Liver (tissue), 9 donors: Measurements from ENCODE around the gene MAPKAPK3. TPM values are rescaled to one million over a fixed set of nuclear protein-coding genes. Genes with fewer than 3 reads are reported as not detected.

ENCODE experiments used
- DNase-seq: peaks from one replicate; pipeline ENCODE4 v3.0.0-alpha.2; 2017; ENCODE audit warnings: low spot score
- H3K27ac ChIP-seq, 2 donors: one replicate each; pipeline ENCODE4 v1.7.0; 2013; ENCODE audit warnings: inconsistent platforms in 2 of 2, low read length in 2 of 2, control low read depth in 1 of 2, low read depth in 1 of 2, mild to moderate bottlenecking in 1 of 2
- H3K27me3 ChIP-seq, 4 donors: one replicate each; pipeline versions ENCODE4 v1.6.1 to v1.7.0; 2013; ENCODE audit warnings: low read length in 3 of 4, inconsistent platforms in 1 of 4, mild to moderate bottlenecking in 1 of 4, moderate library complexity in 1 of 4; ENCODE audit not compliant: control insufficient read depth in 4 of 4, insufficient read depth in 4 of 4
- H3K36me3 ChIP-seq, 4 donors: one replicate each; pipeline versions ENCODE4 v1.6.1 to v1.7.0; 2013; ENCODE audit warnings: low read length in 3 of 4, mild to moderate bottlenecking in 3 of 4, low read depth in 1 of 4, moderate library complexity in 1 of 4; ENCODE audit not compliant: control insufficient read depth in 4 of 4, insufficient read depth in 3 of 4
- H3K4me1 ChIP-seq, 4 donors: one replicate each; pipeline versions ENCODE4 v1.6.1 to v1.7.0; 2013; ENCODE audit warnings: low read length in 3 of 4, mild to moderate bottlenecking in 3 of 4, moderate library complexity in 1 of 4; ENCODE audit not compliant: control insufficient read depth in 4 of 4, insufficient read depth in 4 of 4
- H3K4me3 ChIP-seq, 3 donors: one replicate each; pipeline versions ENCODE4 v1.6.1 to v1.7.0; 2013; ENCODE audit warnings: low read length in 3 of 3, control low read depth in 1 of 3, low read depth in 1 of 3, mild to moderate bottlenecking in 1 of 3
- H3K9ac ChIP-seq, 2 donors: one replicate each; pipeline ENCODE4 v1.7.0; 2013; ENCODE audit warnings: low read length in 2 of 2, mild to moderate bottlenecking in 2 of 2, moderate library complexity in 2 of 2, control low read depth in 1 of 2, low read depth in 1 of 2
- H3K9me3 ChIP-seq, 4 donors: one replicate each; pipeline versions ENCODE4 v1.6.1 to v1.7.0; 2013; ENCODE audit warnings: low read length in 3 of 4; ENCODE audit not compliant: control insufficient read depth in 4 of 4
- EGR1 ChIP-seq, 2 donors: IDR thresholded peaks; 2 replicates each; pipeline ENCODE4 v1.6.1; 2016 to 2018; ENCODE audit warnings: antibody characterized with exemption in 2 of 2, low read depth in 2 of 2
- FOXA1 ChIP-seq: IDR thresholded peaks from 2 replicates; pipeline ENCODE4 v1.6.1; 2016; ENCODE audit warnings: antibody characterized with exemption
- FOXA2 ChIP-seq: IDR thresholded peaks from 2 replicates; pipeline ENCODE4 v1.6.1; 2016; ENCODE audit warnings: antibody characterized with exemption
- GABPA ChIP-seq, 2 donors: IDR thresholded peaks in 1 of 2; conservative IDR thresholded peaks in 1 of 2; 2 replicates each; pipeline ENCODE4 v1.6.1; 2016; ENCODE audit warnings: antibody characterized with exemption in 2 of 2, mild to moderate bottlenecking in 1 of 2, moderate library complexity in 1 of 2
- HNF4A ChIP-seq, 2 donors: conservative IDR thresholded peaks; 2 replicates each; pipeline ENCODE4 v1.6.1; 2016; ENCODE audit warnings: antibody characterized with exemption in 2 of 2, mild to moderate bottlenecking in 2 of 2
- HNF4G ChIP-seq: IDR thresholded peaks from 2 replicates; pipeline ENCODE4 v1.6.1; 2016; ENCODE audit warnings: antibody characterized with exemption
- JUND ChIP-seq, 2 donors: IDR thresholded peaks; 2 replicates each; pipeline ENCODE4 v1.6.1; 2016; ENCODE audit warnings: antibody characterized with exemption in 2 of 2
- MAX ChIP-seq: IDR thresholded peaks from 2 replicates; pipeline ENCODE4 v1.6.1; 2016; ENCODE audit warnings: antibody characterized with exemption
- NR2F2 ChIP-seq: IDR thresholded peaks from 2 replicates; pipeline ENCODE4 v1.6.1; 2016; ENCODE audit warnings: antibody characterized with exemption
- RAD21 ChIP-seq, 2 donors: IDR thresholded peaks; 2 replicates each; pipeline ENCODE4 v1.6.1; 2016; ENCODE audit warnings: antibody characterized with exemption in 2 of 2, mild to moderate bottlenecking in 2 of 2
- RXRA ChIP-seq, 2 donors: IDR thresholded peaks; 2 replicates each; pipeline ENCODE4 v1.6.1; 2017 to 2018; ENCODE audit warnings: antibody characterized with exemption in 2 of 2, mild to moderate bottlenecking in 1 of 2
- SP1 ChIP-seq: IDR thresholded peaks from 2 replicates; pipeline ENCODE4 v1.6.1; 2018; ENCODE audit warnings: antibody characterized with exemption, mild to moderate bottlenecking
- YY1 ChIP-seq: IDR thresholded peaks from 2 replicates; pipeline ENCODE4 v1.6.1; 2016; ENCODE audit warnings: antibody characterized with exemption, mild to moderate bottlenecking
- WGBS: extraction: QIAGEN DNeasy Blood & Tissue Kit; methylation state at CpG from one replicate; pipeline ENCODE4 v1.1.7; 2013; 5-methylcytosine and 5-hydroxymethylcytosine counted together
- polyA plus RNA-seq, 2 donors: library from polyadenylated mRNA; stranded (reverse) in 1 of 2; unstranded in 1 of 2; fragments of 200-250 nt in 1 of 2; fragments of >200 nt in 1 of 2; fragmentation: Nextera tagmentation in 1 of 2; extraction: Ambion mirVana in 1 of 2; gene quantifications; one replicate each; pipeline versions ENCODE4 v1.2.1 to v1.2.3, GENCODE V29; 2013 to 2015
- total RNA-seq, 2 donors: library from RNA; depleted of rRNA; stranded (reverse); fragments of >200 nt; gene quantifications; one replicate each; pipeline ENCODE4 v1.2.3, GENCODE V29; 2014
- TF ChIP-seq, protein P1 (sequence below): fragments of 150-350 bp; IDR thresholded peaks from 2 replicates; pipeline ENCODE4 v1.5.1; 2017; ENCODE audit warnings: improper control_type of control experiment, low read depth, low read length; ENCODE audit not compliant: missing input control
- TF ChIP-seq, protein P2 (sequence below): IDR thresholded peaks from 2 replicates; pipeline ENCODE4 v1.6.1; 2016; ENCODE audit warnings: antibody characterized with exemption
- TF ChIP-seq, protein P3 (sequence below): IDR thresholded peaks from 2 replicates; pipeline ENCODE4 v1.6.1; 2016; ENCODE audit warnings: antibody characterized with exemption, mild to moderate bottlenecking
- TF ChIP-seq, protein P4 (sequence below): IDR thresholded peaks from 2 replicates; pipeline ENCODE4 v1.6.1; 2016; ENCODE audit warnings: antibody characterized with exemption
- donor health status: healthy.
- donor health status: healthy.
- donor health status: healthy.
- donor health status: healthy.
- donor health status: healthy.

The MAPKAPK3 gene
- total and polyA plus RNA-seq, 4 donors, result 13.9 to 32.9 (median 19.0) TPM

GRCh38 chr3:50625231-50626182 lies 8.6 kb downstream of the MAPKAPK3 start (continued):
- TF ChIP-seq, protein P1, sequence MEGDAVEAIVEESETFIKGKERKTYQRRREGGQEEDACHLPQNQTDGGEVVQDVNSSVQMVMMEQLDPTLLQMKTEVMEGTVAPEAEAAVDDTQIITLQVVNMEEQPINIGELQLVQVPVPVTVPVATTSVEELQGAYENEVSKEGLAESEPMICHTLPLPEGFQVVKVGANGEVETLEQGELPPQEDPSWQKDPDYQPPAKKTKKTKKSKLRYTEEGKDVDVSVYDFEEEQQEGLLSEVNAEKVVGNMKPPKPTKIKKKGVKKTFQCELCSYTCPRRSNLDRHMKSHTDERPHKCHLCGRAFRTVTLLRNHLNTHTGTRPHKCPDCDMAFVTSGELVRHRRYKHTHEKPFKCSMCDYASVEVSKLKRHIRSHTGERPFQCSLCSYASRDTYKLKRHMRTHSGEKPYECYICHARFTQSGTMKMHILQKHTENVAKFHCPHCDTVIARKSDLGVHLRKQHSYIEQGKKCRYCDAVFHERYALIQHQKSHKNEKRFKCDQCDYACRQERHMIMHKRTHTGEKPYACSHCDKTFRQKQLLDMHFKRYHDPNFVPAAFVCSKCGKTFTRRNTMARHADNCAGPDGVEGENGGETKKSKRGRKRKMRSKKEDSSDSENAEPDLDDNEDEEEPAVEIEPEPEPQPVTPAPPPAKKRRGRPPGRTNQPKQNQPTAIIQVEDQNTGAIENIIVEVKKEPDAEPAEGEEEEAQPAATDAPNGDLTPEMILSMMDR, result no peak
- TF ChIP-seq EGR1 (IDR thresholded peaks at IDR 0.05; ENCODE audit: low read depth in 2 of 2) (no peak), NR2F2 (no peak), YY1 (no peak), FOXA2 (no peak), FOXA1 (no peak), HNF4A (conservative IDR thresholded peaks at IDR 0.05) (no peak), JUND (IDR thresholded peaks at IDR 0.05) (no peak), HNF4G (no peak), RAD21 (IDR thresholded peaks at IDR 0.05) (no peak)

GRCh38 chr3:50626401-50626800 lies 9.4 kb downstream of the MAPKAPK3 start:
- Histone ChIP-seq H3K36me3 (peaks cover 0 to 3% (median 2%) of the 10 kb centered on the region in 4 donors), H3K27me3 (no peaks in the 10 kb centered on the region), H3K27ac (no peak overlapping the region), H3K9me3 (no peaks in the 10 kb centered on the region), H3K4me3 (no peak overlapping the region), H3K4me1 (peaks cover 0 to 5% (median 0%) of the 10 kb centered on the region in 4 donors), H3K9ac (no peak overlapping the region)
- TF ChIP-seq, protein P2, sequence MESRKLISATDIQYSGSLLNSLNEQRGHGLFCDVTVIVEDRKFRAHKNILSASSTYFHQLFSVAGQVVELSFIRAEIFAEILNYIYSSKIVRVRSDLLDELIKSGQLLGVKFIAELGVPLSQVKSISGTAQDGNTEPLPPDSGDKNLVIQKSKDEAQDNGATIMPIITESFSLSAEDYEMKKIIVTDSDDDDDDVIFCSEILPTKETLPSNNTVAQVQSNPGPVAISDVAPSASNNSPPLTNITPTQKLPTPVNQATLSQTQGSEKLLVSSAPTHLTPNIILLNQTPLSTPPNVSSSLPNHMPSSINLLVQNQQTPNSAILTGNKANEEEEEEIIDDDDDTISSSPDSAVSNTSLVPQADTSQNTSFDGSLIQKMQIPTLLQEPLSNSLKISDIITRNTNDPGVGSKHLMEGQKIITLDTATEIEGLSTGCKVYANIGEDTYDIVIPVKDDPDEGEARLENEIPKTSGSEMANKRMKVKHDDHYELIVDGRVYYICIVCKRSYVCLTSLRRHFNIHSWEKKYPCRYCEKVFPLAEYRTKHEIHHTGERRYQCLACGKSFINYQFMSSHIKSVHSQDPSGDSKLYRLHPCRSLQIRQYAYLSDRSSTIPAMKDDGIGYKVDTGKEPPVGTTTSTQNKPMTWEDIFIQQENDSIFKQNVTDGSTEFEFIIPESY, result no peak
- TF ChIP-seq RXRA (IDR thresholded peaks at IDR 0.05) (no peak), HNF4A (conservative IDR thresholded peaks at IDR 0.05) (no peak), GABPA (IDR thresholded peaks at IDR 0.05 in 1 of 2, conservative IDR thresholded peaks at IDR 0.05 in 1 of 2) (no peak), HNF4G (no peak), RAD21 (IDR thresholded peaks at IDR 0.05) (no peak), MAX (no peak), SP1 (no peak)
- TF ChIP-seq, protein P3, sequence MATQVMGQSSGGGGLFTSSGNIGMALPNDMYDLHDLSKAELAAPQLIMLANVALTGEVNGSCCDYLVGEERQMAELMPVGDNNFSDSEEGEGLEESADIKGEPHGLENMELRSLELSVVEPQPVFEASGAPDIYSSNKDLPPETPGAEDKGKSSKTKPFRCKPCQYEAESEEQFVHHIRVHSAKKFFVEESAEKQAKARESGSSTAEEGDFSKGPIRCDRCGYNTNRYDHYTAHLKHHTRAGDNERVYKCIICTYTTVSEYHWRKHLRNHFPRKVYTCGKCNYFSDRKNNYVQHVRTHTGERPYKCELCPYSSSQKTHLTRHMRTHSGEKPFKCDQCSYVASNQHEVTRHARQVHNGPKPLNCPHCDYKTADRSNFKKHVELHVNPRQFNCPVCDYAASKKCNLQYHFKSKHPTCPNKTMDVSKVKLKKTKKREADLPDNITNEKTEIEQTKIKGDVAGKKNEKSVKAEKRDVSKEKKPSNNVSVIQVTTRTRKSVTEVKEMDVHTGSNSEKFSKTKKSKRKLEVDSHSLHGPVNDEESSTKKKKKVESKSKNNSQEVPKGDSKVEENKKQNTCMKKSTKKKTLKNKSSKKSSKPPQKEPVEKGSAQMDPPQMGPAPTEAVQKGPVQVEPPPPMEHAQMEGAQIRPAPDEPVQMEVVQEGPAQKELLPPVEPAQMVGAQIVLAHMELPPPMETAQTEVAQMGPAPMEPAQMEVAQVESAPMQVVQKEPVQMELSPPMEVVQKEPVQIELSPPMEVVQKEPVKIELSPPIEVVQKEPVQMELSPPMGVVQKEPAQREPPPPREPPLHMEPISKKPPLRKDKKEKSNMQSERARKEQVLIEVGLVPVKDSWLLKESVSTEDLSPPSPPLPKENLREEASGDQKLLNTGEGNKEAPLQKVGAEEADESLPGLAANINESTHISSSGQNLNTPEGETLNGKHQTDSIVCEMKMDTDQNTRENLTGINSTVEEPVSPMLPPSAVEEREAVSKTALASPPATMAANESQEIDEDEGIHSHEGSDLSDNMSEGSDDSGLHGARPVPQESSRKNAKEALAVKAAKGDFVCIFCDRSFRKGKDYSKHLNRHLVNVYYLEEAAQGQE, result no peak
- TF ChIP-seq, protein P4, sequence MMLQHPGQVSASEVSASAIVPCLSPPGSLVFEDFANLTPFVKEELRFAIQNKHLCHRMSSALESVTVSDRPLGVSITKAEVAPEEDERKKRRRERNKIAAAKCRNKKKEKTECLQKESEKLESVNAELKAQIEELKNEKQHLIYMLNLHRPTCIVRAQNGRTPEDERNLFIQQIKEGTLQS, result no peak
- DNase-seq, result no peak
- 92% methylated on average over 3 of the region's 3 CpGs for whole genome bisulfite sequencing
